GM11168 (cell line): Measurements from ENCODE around the gene STARD5.
"Not testable (repeated sequence)": the region's sequence is repeated elsewhere in the genome, so short reads cannot be mapped to it uniquely, and the experiment has no call there.

ENCODE experiments used
- in situ Hi-C: fragments of 300-500 bp; cut with MboI; formaldehyde crosslinking; loops from one replicate; pipeline ENCODE4 v1.12.0; 2022; ENCODE audit warnings: low sequenced_read_pairs; ENCODE audit not compliant: unreplicated experiment

The STARD5 gene

GRCh38 chr15:81338170-81339007, 14.4 kb upstream of the STARD5 start:
- in situ Hi-C loops, result no loop called here

DNA sequence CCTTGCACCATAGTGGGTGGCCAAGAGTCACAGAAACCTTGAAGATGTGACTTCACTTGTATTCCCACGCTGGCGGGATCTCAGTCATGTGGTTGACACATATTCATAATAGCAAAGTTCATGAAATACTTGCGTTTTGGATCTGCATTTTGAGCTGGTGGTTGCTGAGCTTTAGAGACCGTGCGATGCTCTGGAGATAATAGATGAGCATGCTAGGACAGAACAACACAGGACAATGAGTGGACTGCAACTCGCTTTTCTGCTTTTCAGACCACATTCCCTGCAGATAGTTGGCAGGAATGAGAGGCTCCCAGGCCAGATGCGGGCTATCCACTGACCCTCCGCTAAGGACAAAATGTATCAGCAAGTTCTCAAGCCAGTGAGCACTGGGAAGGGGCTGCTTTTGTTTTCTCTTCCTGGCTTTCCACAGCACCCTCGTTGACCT, 13.8 kb upstream of the STARD5 start:
- in situ Hi-C loops, result no loop called here

GRCh38 chr15:81337241-81337640, 13.3 kb upstream of the STARD5 start:
- in situ Hi-C loops, result no loop called here

GRCh38 chr15:81336568-81336967, 12.6 kb upstream of the STARD5 start:
- in situ Hi-C loops, result no loop called here

DNA sequence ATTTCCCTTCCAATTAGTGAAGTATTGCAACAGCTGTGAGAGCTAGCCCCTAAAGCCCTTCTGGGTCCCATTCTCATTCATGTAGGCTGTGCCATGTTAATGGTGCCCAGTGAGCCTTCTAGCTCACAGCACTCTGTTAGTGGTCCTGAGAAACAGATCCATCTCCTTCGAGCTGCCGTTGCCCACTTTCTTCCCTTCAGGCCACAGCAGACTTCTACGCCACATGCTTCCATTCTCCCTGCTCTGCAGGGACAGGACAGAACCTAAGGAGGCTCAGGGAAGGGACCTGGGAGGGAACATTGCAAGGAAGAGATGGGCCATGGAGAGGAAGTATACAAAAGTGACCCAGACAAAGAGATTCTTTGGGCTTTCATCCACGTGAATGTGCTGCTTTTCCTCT, 11.7 kb upstream of the STARD5 start:
- in situ Hi-C loops, result no loop called here

GRCh38 chr15:81334768-81335435, 11.0 kb upstream of the STARD5 start:
- in situ Hi-C loops, result no loop called here

DNA sequence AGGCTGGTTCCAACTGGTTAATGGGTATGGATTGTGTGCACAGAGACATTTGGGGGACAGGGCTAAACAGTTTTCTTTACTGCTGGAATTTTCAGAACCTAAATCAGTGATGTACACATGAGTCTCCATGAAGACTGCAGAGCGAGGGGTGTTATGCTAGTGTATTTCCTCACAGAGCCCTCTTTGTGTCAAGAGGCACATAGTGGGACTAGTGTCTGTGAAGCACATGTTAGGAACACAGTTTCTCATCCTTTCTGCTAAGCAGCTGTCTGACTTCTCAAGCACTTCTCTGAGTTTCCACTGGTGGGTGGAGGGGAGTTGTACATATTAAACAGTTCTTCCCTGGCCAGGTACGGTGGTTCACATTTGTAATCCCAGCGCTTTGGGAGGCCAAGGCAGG, 9.4 kb upstream of the STARD5 start:
- in situ Hi-C loops, result no loop called here

GRCh38 chr15:81332326-81332725, 8.4 kb upstream of the STARD5 start:
- in situ Hi-C loops, result no loop called here

DNA sequence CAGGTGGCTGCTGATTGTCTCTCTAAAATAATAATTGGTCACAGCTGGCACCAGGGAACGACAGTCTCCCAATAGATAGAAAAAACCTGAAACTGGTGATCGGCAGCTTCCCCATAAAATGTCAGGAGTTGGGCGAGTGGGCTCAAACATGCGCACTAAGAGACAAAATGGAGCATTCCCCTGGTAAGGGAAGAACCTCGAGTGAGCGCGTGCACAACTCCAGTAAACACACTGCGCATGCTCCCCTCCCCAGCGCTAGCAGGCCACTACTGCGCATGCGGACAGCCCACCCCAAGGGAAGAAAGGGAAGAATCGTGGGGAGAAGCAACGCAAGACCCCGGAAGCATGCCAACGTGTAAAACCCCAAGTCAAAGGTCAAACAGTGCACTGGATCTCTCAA, 7.7 kb upstream of the STARD5 start:
- in situ Hi-C loops, result no loop called here

GRCh38 chr15:81331141-81331540, 7.2 kb upstream of the STARD5 start:
- in situ Hi-C loops, result not testable (repeated sequence)

- in situ Hi-C loops, result no loop called here
Measured at GRCh38 chr15:81330366-81331090, 6.6 kb upstream of the STARD5 start.

DNA sequence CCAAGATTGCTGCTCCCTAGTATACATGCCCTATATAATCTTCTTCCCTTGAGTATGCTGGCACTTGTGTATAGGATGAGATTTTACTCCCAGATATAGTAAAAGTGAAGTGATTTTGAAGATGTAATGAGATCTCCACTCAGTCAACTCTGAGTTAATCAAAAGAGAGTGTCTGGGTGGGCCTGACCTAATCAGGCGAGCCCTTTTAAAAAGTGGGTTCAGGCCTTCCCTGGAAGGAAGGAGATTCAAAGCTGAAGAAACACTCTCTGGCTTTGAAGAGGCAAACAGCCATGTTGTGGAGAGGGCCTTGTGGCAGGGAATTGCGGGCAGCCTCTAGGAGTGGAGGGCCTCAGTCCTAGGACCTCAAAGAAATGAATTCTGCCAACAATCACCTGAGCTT, 5.5 kb upstream of the STARD5 start:
- in situ Hi-C loops, result no loop called here

GRCh38 chr15:81327516-81327915, 3.6 kb upstream of the STARD5 start:
- in situ Hi-C loops, result no loop called here

DNA sequence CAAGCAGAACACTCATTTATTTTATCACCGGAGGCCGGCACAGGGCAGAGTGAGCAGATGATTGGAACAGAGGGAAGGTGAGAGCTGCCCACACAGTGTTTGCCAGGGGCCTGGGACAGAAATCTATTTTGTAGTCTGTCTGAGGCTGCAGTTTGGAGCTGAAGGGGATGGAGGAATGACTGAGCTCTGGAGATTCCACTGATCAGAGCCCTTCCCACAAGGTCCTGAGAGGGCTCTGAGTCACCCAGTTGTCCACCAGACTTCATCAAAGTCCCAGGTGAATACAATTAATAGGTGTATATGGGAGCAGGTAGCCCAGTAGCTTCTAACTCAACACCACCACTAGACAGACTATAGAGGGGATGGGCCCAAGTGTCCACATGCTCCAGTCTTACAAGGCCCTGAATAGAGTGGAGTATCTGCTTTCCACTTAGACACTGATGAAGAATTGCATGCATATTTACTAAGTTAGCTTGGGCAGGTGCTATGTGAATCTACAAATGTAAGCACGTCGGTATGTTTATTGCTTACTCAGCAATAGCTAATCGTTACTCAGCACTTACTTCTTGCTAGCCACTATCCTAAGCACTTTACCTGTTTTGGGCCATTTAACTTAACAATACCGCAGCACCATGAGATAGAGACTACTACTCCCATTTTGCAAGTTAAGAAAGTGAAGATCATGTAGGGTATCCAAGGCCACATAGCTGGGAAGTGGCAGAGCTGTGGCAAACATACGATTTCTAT, 2.7 kb upstream of the STARD5 start:
- in situ Hi-C loops, result no loop called here

DNA sequence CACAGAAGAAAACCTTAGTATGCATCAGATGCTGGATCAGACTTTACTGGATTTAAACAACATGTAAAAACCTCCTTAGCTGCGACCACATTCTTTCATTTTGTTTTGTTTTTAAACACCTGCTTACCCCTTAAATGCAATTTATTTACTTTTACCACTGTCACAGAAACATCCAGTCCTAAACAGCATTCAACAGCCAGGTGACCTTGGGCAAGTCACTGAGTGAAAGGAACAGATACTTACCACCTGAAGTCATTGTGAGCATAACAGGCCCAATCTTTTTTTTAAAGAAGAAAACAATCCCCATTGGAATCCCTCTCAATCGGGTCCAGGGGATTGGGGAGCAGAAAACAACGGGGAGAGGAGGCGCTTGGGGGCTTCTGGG, 390 bp downstream of the STARD5 start:
- in situ Hi-C loops, result no loop called here

DNA sequence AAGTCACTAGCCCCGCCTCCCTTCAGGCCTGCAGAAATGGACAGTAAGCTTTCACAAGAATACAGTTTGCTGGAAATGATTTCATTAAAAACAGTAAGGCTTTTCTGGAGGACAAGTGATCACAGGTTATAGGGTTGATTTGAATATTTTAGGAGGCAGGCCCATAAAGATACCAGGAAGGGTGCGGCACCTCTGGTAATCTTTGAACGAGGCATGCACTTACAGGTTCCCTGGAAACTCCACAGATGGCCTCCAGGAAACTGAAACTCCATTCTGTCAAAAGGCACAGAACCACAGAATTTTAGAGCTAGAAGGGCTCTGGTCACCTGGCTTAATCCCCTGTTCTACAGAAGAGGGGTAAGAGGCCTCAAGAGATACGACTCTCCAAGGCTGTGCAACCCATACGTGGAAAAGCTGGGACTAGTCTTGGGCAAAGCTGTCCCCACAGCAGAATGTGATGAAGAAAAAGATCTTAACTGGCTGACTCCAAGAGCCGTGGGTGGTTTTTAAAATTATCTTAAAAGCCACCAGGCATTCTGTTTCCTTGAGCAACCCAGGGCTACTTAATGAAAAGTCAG, 1.2 kb downstream of the STARD5 start:
- in situ Hi-C loops, result no loop called here

GRCh38 chr15:81321667-81322066, 2.3 kb downstream of the STARD5 start:
- in situ Hi-C loops, result no loop called here

- in situ Hi-C loops, result no loop called here
Measured at GRCh38 chr15:81317642-81318017, 6.3 kb downstream of the STARD5 start.

GRCh38 chr15:81316267-81316666, 7.7 kb downstream of the STARD5 start:
- in situ Hi-C loops, result no loop called here
